Measurements from ENCODE around the gene CPPED1. TPM values are rescaled to one million over a fixed set of nuclear protein-coding genes. Genes with fewer than 3 reads are reported as not detected.

Gene CPPED1
- total RNA-seq, 4 donors from 2014 or later: 13.3 to 32.6 (median 16.4) TPM

- ATAC-seq (ENCODE audit: low FRiP score) (no peak), DNase-seq (ENCODE audit: low spot score) (no peak)
Observed at GRCh38 chr16:12672986-12673385, 130.7 kb downstream of the CPPED1 start.

GRCh38 chr16:12669908-12670307 is 133.8 kb downstream of the CPPED1 start:
- no peak for DNase-seq (ENCODE audit: low spot score)
- TF ChIP-seq, protein P1, sequence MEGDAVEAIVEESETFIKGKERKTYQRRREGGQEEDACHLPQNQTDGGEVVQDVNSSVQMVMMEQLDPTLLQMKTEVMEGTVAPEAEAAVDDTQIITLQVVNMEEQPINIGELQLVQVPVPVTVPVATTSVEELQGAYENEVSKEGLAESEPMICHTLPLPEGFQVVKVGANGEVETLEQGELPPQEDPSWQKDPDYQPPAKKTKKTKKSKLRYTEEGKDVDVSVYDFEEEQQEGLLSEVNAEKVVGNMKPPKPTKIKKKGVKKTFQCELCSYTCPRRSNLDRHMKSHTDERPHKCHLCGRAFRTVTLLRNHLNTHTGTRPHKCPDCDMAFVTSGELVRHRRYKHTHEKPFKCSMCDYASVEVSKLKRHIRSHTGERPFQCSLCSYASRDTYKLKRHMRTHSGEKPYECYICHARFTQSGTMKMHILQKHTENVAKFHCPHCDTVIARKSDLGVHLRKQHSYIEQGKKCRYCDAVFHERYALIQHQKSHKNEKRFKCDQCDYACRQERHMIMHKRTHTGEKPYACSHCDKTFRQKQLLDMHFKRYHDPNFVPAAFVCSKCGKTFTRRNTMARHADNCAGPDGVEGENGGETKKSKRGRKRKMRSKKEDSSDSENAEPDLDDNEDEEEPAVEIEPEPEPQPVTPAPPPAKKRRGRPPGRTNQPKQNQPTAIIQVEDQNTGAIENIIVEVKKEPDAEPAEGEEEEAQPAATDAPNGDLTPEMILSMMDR (IDR thresholded peaks at IDR 0.05): no peak
- no peak for ATAC-seq (ENCODE audit: low FRiP score)

More at GRCh38 chr16:12672986-12673385, 130.7 kb downstream of the CPPED1 start:
- TF ChIP-seq, protein P1 (IDR thresholded peaks at IDR 0.05): no peak

DNA sequence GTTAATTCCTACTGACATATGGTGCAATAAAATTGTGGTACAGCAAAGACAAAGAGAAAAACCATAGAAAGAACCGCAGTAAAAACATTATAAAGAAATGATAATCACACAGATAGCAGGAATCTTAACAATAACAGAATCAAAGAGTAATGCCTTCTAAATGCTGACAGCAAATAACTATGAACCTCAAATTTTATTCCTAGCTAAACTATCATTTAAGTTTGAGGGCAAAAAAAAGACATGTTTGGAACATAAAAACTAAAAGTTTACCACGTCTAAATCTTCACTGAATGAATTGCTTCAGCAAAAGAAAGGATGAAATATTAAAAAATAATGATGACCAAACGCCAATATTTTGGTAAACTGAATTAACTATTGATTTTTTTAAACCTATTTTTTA is 135.8 kb downstream of the CPPED1 start:
- ATAC-seq (ENCODE audit: low FRiP score): no peak
- TF ChIP-seq, protein P1 (IDR thresholded peaks at IDR 0.05): no peak
- DNase-seq (ENCODE audit: low spot score): no peak

GRCh38 chr16:12664164-12664733 is 139.4 kb downstream of the CPPED1 start:
- TF ChIP-seq, protein P1 (IDR thresholded peaks at IDR 0.05): no peak
- ATAC-seq (ENCODE audit: low FRiP score): no peak
- DNase-seq (ENCODE audit: low spot score): no peak

DNA sequence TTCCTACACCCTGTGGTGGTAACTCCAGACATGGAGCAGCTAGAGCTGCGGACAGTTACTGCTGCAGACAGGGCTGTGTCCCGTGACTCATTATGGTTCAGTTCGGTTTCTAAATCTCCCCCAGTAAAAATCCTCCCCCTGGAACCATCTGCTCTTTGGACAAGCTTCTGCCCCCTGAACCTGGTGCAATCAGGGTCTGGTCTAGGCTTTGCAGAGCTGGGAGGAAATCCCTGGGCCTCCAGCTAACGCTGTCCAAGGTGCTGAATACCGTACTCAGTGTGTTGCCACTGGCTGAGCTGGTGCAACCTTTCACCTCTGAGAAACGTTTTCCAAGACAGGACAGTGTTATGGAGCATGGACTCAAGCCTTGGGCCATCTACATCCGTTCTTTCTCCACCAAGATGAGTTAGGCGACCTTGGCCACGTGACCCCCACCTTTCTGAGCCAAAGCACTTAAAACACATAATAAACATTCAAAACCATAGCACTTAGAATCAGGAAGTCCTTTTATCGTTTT is 142.0 kb downstream of the CPPED1 start:
- ATAC-seq (ENCODE audit: low FRiP score) (no peak), DNase-seq (ENCODE audit: low spot score) (no peak)
- TF ChIP-seq, protein P1 (IDR thresholded peaks at IDR 0.05): no peak

- TF ChIP-seq, protein P1 (IDR thresholded peaks at IDR 0.05): no peak
- no peak for ATAC-seq (ENCODE audit: low FRiP score)
Observed at GRCh38 chr16:12659871-12660270, 143.8 kb downstream of the CPPED1 start.

GRCh38 chr16:12658506-12658905 is 145.2 kb downstream of the CPPED1 start:
- DNase-seq (ENCODE audit: low spot score) (no peak), ATAC-seq (ENCODE audit: low FRiP score) (no peak)
- TF ChIP-seq, protein P1 (IDR thresholded peaks at IDR 0.05): no peak

More at GRCh38 chr16:12659871-12660270, 143.8 kb downstream of the CPPED1 start:
- no peak for DNase-seq (ENCODE audit: low spot score)
